Activated T-cell treated with anti-CD3 and anti-CD28 coated beads, Interleukin-2, amount 50 U/mL, for 72 hours (primary cell): ENCODE results near the gene STYX. TPM values are rescaled to one million over a fixed set of nuclear protein-coding genes. Genes with fewer than 3 reads are reported as not detected.
A peak's percentile ranks its signal among the peaks of the same experiment; 100 is the strongest.
"Not testable (repeated sequence)": the region's sequence is repeated elsewhere in the genome, so short reads cannot be mapped to it uniquely, and the experiment has no call there.

Source experiments
- ATAC-seq, 2 donors: fragments of 150-1000 bp; cut with Tn5 transposase; replicated peaks in 1 of 2; 2 replicates each; pipeline ENCODE4 v1.10.0; 2021; ENCODE audit warnings: moderate library complexity in 2 of 2, mild to moderate bottlenecking in 1 of 2
- DNase-seq, 2 donors: peaks; one replicate each; pipeline ENCODE4 v3.0.0; 2021 to 2022; ENCODE audit warnings: mixed read lengths in 1 of 2
- H3K27ac Mint-ChIP-seq: one replicate; pipeline ENCODE4 v1.8.0; 2022; ENCODE audit warnings: mild to moderate bottlenecking, moderate library complexity, mixed read lengths
- H3K27me3 Mint-ChIP-seq: one replicate; pipeline ENCODE4 v1.8.0; 2022; ENCODE audit warnings: low read depth, mixed read lengths
- H3K36me3 Mint-ChIP-seq, 2 donors: one replicate each; pipeline ENCODE4 v1.8.0; 2022; ENCODE audit warnings: mixed read lengths in 2 of 2, mild to moderate bottlenecking in 1 of 2; ENCODE audit not compliant: insufficient read depth in 2 of 2
- H3K4me1 Mint-ChIP-seq: one replicate; pipeline ENCODE4 v1.8.0; 2022; ENCODE audit warnings: low read depth, mixed read lengths
- H3K4me3 Mint-ChIP-seq, 2 donors: one replicate each; pipeline ENCODE4 v1.8.0; 2022; ENCODE audit warnings: mild to moderate bottlenecking in 2 of 2, mixed read lengths in 2 of 2, moderate library complexity in 2 of 2
- H3K9me3 Mint-ChIP-seq, 2 donors: one replicate each; pipeline ENCODE4 v1.8.0; 2022; ENCODE audit warnings: mixed read lengths in 2 of 2
- total RNA-seq, 2 donors: library from RNA; stranded (reverse); gene quantifications; one replicate each; pipeline ENCODE4 v1.2.3, GENCODE V29; 2022

Gene STYX
- total RNA-seq, 2 donors from 2014 or later = 15.5 to 16.2 TPM

DNA sequence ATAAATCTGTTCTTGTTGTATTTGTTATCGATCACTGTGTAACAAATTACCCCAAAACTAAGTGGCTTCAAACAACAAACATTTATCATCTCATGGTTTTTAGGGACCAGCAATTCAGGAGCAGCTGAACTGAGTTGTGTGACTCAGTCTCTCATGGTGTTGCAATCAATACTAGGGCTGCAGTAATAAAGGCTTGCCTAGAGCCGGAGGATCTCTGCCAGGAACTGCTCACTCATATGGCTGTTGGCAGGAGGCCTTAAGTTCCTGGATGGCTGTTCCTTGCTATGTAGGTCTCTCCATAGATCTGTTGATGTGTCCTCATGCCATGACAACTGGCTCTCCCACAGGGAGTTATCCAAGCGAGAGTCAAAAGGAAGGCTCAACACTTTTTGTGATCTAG lies 26.7 kb upstream of the STYX start:
- DNase-seq = no peak
- no peak for ATAC-seq
- peaks cover 0 to 2% of the 10 kb centered on the region in 2 donors for H3K36me3 Mint-ChIP-seq
- H3K9me3 Mint-ChIP-seq = no peaks in the 10 kb centered on the region
- H3K4me3 Mint-ChIP-seq = no peak overlapping the region
- H3K27ac Mint-ChIP-seq = no peak overlapping the region
- no peaks in the 10 kb centered on the region for H3K27me3 Mint-ChIP-seq
- peaks cover 39% of the 10 kb centered on the region for H3K4me1 Mint-ChIP-seq

DNA sequence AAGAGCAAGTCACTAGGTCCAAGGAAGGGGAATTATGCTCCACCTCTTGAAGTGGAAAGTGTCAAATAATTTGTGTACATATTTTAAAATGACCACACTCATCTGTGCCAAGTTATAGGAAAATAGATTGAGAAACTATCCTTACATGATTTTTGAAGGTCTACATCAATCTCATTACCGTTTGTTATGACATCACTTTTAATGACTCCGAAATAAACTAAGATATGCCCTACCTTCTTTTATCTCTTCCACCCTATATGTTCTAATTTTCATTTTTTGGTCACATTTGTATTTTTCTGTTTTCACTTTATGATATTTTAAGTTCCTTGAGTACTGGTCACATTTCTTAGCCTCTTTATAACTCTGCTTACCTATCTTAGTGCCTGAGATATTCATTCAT lies 26.3 kb upstream of the STYX start:
- DNase-seq (no peak), ATAC-seq (no peak)
- Mint-ChIP-seq H3K4me3 (no peak overlapping the region), H3K9me3 (no peaks in the 10 kb centered on the region), H3K4me1 (peaks cover 43% of the 10 kb centered on the region), H3K27me3 (no peaks in the 10 kb centered on the region), H3K27ac (no peak overlapping the region), H3K36me3 (peaks cover 0 to 2% of the 10 kb centered on the region in 2 donors)

DNA sequence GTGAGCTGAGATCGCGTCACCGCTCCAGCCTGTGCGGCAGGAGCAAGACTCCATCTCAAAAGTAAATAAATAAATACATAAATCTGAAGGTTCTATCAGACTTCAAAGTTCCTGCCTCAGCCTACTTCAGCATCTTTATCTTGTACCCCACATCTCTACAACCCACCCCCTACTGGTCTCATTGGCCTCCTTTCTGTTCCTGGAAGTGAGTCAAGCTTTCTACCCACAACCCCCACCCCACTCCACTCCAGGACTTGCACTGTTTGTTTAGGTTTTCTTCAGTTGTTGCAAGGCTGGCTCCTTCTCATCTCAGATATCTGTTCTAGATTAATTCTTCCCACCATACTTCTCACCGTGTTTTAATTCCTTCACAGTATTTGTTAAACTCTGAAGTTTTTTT lies 23.7 kb upstream of the STYX start:
- peaks cover 62% of the 10 kb centered on the region for H3K4me1 Mint-ChIP-seq
- H3K27ac Mint-ChIP-seq = peak overlapping the region; percentile 99
- H3K4me3 Mint-ChIP-seq = peak overlapping the region; percentile 94 to 97
- DNase-seq (peak; percentile 53 to 65), ATAC-seq (peak; percentile 61 to 71)
- H3K36me3 Mint-ChIP-seq = peaks cover 2 to 22% of the 10 kb centered on the region in 2 donors
- no peaks in the 10 kb centered on the region for H3K9me3 Mint-ChIP-seq
- no peaks in the 10 kb centered on the region for H3K27me3 Mint-ChIP-seq

DNA sequence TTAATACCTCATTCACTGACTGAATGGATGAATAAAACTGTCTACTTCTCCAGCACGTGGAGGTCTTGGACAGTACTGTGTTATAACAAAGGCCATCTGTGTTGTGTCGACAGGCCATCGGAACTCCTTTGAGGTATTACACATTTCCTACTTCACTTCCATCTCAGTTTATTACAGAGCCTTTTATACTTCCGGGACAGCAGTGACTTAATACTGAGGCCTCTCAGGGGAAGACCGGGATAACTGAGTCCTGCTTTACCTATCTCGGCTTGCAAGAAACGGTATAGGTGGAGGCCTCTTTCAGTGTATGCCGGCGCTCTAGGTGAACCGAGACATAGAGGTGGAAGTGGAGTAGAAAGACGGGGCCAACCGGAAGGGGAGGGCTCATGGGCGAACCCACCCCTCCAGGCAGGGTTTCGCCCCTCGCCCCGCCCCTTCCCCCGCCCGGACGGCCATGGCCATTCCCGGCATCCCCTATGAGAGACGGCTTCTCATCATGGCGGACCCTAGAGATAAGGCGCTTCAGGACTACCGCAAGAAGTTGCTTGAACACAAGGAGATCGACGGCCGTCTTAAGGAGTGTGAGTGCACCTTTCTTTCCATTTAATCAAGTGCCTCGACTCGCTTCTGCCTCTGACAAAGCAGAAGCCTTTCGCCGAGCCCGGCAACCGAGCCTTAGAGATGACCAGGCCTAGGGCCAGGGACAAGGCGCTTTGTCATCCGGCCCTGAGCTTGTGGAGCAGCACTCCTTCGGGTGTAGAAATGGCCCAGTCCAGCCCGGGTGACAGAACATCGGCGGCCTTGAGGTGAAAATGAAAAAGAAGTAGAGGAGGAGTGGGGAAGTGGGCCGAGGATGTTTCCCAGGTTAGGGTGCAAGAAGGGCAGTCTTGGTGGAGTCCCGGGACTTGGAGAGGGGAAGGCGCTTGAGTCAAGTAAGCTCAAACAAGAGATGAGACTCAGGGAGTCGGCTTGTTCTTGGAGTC lies 23.0 kb upstream of the STYX start, which contains the start of gene PSMC6:
TSS of gene PSMC6 (plus strand) at position 477 of the 983 bp plus-strand sequence. CDS start at position 497, 20 bp downstream.
- peak within 1 kb of the TSS; percentile 94 to 97 for H3K4me3 Mint-ChIP-seq
- peaks cover 60% of the 10 kb centered on the region for H3K4me1 Mint-ChIP-seq
- peaks cover 2 to 28% of the 10 kb centered on the region in 2 donors for H3K36me3 Mint-ChIP-seq
- H3K27ac Mint-ChIP-seq = peak within 1 kb of the TSS; percentile 99
- ATAC-seq (peak; percentile 95 to 97), DNase-seq (peak; percentile 93 to 94)
- no peaks in the 10 kb centered on the region for H3K9me3 Mint-ChIP-seq
- H3K27me3 Mint-ChIP-seq = no peaks in the 10 kb centered on the region

DNA sequence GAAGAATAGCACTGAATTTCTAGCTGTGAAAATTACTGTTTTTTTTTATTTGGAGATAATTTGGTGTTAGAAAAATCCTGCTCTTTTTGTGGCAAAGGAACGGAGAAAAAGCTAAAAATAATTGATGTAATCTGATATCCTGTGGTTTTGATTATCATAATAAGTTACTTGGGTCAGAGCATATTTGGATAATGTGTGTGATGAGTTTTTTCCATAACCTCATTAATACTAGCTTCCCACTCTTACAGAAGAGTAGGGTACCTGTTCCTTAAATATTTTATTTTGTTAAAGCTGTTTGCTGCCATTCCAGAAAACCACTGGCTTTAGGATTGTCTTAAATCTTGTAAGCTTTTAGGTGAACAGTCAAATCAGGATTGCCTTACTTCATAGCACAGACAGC lies 18.3 kb upstream of the STYX start:
- Mint-ChIP-seq H3K36me3 (peaks cover 1 to 56% of the 10 kb centered on the region in 2 donors), H3K4me1 (peaks cover 41% of the 10 kb centered on the region), H3K27me3 (no peaks in the 10 kb centered on the region), H3K4me3 (no peak overlapping the region), H3K27ac (peak overlapping the region; percentile 66), H3K9me3 (no peaks in the 10 kb centered on the region)
- DNase-seq (no peak), ATAC-seq (no peak)

DNA sequence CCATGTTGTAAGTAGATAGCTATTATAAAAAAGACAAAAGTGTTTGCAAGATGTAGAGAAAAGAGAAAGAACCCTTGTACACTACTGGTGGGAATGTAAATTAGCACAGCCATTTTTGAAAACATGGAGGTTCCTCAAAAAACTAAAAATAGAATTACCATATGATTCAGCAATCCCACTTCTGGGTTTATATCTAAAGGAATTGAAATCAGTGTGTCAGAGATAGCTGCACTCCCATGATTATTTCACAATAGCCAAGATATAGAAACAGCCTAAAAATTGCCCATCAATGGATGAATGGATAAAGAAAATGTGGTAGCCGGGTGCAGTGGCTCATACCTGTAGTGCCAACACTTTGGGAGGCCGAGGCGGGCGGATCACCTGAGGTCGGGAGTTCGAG lies 13.8 kb upstream of the STYX start:
- H3K4me3 Mint-ChIP-seq = no peak overlapping the region
- H3K9me3 Mint-ChIP-seq = no peaks in the 10 kb centered on the region
- H3K27me3 Mint-ChIP-seq = no peaks in the 10 kb centered on the region
- peaks cover 3% of the 10 kb centered on the region for H3K4me1 Mint-ChIP-seq
- peaks cover 0 to 54% of the 10 kb centered on the region in 2 donors for H3K36me3 Mint-ChIP-seq
- no peak overlapping the region for H3K27ac Mint-ChIP-seq
- no peak for ATAC-seq
- DNase-seq = no peak

DNA sequence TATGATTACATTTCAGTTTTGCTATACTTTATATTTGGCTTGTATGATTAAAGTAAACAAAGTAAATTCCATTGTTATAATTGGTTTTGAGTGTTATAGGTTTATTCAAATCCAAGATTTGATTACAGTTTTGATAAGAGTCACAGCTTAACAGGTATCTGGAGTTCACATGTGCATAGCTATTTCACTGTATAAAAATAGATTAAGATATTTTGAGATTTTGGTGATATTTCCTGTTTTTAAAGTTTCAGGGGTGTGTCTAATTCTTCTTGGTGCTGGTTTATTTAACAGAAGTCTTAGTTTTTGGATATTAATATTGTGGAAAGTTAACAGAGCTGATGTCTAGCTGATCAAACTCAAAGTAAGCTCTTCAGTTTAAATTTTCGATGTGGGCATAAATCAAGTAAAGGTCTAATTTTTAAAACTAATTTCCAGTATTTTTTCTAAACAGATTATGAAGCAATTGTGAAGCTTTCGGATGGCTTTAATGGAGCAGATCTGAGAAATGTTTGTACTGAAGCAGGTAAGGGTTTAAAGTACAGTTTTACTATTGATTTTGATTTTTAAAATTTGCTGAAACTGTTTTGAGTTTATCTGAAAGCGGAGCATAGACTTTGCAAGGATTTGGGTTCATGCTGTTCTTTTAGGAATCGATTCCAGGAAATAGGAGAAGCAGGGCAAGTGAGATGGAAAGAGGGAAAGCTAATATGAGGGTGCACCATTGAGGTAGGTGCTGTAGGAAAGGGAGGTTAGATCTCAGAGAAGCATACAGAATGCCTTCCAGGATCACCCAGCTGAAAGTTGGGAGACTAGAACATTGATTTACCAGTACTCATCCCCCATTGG lies 6.2 kb upstream of the STYX start:
- peak overlapping the region; percentile 27 for H3K27ac Mint-ChIP-seq
- H3K4me1 Mint-ChIP-seq = peaks cover 24% of the 10 kb centered on the region
- no peaks in the 10 kb centered on the region for H3K9me3 Mint-ChIP-seq
- no peak for ATAC-seq
- H3K27me3 Mint-ChIP-seq = no peaks in the 10 kb centered on the region
- DNase-seq = no peak
- no peak overlapping the region for H3K4me3 Mint-ChIP-seq
- peaks cover 9 to 38% of the 10 kb centered on the region in 2 donors for H3K36me3 Mint-ChIP-seq

DNA sequence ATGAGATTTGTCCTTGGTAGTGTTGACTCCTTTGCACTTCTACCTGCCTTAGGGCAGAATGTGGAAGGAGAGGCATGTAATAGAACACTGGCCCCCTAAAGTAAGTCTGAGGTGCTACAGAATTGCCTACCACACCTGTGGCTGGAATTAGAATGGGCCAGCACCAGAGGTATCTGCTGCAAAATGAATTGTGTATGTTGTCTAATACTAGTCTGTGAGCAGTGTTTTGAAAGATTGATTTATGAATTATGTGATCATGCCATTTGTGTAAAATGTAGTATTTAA lies 5.7 kb upstream of the STYX start:
- Mint-ChIP-seq H3K27me3 (no peaks in the 10 kb centered on the region), H3K4me1 (peaks cover 25% of the 10 kb centered on the region), H3K27ac (no peak overlapping the region), H3K4me3 (no peak overlapping the region), H3K9me3 (no peaks in the 10 kb centered on the region), H3K36me3 (peaks cover 9 to 34% of the 10 kb centered on the region in 2 donors)
- ATAC-seq = no peak
- no peak for DNase-seq

DNA sequence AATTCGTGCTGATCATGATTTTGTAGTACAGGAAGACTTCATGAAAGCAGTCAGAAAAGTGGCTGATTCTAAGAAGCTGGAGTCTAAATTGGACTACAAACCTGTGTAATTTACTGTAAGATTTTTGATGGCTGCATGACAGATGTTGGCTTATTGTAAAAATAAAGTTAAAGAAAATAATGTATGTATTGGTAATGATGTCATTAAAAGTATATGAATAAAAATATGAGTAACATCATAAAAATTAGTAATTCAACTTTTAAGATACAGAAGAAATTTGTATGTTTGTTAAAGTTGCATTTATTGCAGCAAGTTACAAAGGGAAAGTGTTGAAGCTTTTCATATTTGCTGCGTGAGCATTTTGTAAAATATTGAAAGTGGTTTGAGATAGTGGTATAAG lies 2.5 kb upstream of the STYX start:
- not testable (repeated sequence) for DNase-seq, H3K9me3 Mint-ChIP-seq, H3K27ac Mint-ChIP-seq, H3K4me3 Mint-ChIP-seq, H3K27me3 Mint-ChIP-seq, ATAC-seq
- Mint-ChIP-seq H3K36me3 (peaks cover 4 to 19% of the 10 kb centered on the region in 2 donors), H3K4me1 (peaks cover 29% of the 10 kb centered on the region)

DNA sequence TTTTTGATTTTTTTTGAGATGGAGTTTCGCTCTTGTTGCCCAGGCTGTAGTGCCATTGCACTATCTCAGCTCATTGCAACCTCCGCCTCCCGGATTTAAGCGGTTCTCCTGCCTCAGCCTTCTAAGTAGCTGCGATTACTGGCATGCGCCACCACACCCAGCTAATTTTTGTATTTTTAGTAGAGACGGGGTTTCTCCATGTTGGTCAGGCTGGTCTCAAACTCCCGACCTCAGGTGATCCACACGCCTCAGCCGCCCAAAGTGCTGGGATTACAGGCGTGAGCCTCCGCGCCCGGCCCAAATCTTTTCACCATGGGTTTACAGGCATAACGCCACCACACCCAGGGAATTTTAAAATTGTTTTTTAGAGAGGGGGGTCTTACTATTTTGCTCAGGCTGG lies 931 bp upstream of the STYX start:
- H3K4me1 Mint-ChIP-seq = peaks cover 37% of the 10 kb centered on the region
- not testable (repeated sequence) for DNase-seq, H3K27ac Mint-ChIP-seq, H3K27me3 Mint-ChIP-seq, H3K9me3 Mint-ChIP-seq, ATAC-seq
- peaks cover 0 to 16% of the 10 kb centered on the region in 2 donors for H3K36me3 Mint-ChIP-seq
- peak overlapping the region in 1 of 2 donors; percentile 42 for H3K4me3 Mint-ChIP-seq

DNA sequence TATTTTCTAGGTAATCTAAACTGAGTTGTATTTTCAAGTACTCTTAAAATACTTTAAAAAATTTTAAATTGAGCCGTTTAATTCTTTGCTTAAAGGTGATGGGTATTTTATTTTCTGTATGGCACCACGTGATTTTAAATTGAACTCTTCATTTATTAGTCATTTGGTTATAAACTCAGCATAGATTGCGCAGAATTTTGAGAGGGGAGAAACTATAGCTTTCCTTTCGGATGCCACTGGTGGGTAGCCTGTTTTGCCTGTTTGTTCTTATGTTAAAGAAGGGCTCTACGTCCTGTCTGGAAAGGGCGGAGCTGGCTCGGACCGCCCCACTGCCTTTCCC lies 411 bp upstream of the STYX start:
- Mint-ChIP-seq H3K9me3 (no peaks in the 10 kb centered on the region), H3K27me3 (no peaks in the 10 kb centered on the region), H3K27ac (peak overlapping the region; percentile 56), H3K4me1 (peaks cover 42% of the 10 kb centered on the region), H3K4me3 (peak overlapping the region; percentile 96 to 98), H3K36me3 (peaks cover 0 to 20% of the 10 kb centered on the region in 2 donors)
- DNase-seq (no peak), ATAC-seq (no peak)

DNA sequence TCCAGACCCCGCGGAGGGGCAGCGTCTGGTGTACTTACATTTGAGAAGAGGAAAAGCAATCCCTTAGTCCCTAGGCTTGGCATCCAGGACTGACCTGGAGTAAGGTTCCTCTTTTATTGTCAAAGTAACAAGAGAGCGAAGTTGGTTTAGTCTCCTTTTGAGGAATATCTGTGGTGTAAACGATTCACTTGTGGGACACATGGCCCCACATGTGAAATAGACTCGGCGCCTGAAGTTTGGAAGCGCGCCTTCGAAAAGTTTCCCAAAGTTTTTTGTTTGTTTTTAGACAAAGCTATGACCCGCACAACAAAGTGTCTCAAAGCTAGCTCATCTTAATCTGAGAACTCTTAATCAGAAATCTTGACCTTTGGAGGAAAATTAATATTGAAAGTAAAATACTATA lies 744 bp downstream of the STYX start:
- peaks cover 2 to 22% of the 10 kb centered on the region in 2 donors for H3K36me3 Mint-ChIP-seq

DNA sequence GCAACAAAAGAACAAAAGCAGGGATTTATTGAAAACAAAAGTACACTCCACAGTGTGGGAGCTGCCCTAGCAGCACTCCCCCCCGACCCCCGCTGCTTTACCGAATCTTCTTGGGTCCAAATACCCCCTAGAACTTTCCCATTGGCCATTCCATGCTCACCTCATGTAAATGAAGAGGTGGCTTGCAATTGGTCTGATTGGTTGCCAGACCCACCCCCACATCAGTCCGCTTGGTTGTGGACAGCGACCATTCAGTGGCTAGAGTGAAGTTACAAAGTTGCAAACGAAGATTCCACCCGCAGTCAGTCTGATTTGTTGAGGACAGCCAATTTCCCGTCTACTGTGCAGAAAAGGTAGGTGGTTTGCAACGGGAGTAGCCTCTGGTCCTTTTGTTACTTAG lies 3.9 kb downstream of the STYX start:
- H3K36me3 Mint-ChIP-seq = peaks cover 2 to 18% of the 10 kb centered on the region in 2 donors
- no peak overlapping the region for H3K4me3 Mint-ChIP-seq
- H3K9me3 Mint-ChIP-seq = no peaks in the 10 kb centered on the region
- H3K4me1 Mint-ChIP-seq = peaks cover 64% of the 10 kb centered on the region
- no peak overlapping the region for H3K27ac Mint-ChIP-seq
- ATAC-seq (no peak), DNase-seq (no peak)
- no peaks in the 10 kb centered on the region for H3K27me3 Mint-ChIP-seq

More for the DNA sequence above, 744 bp downstream of the STYX start:
- Mint-ChIP-seq H3K27me3 (no peaks in the 10 kb centered on the region), H3K4me3 (peak overlapping the region; percentile 96 to 98), H3K27ac (peak overlapping the region; percentile 90), H3K9me3 (no peaks in the 10 kb centered on the region), H3K4me1 (peaks cover 44% of the 10 kb centered on the region)
- no peak for DNase-seq
- ATAC-seq = no peak
